Thoracic aorta (tissue), 2 donors: ENCODE data around the gene MBLAC1. TPM values are rescaled to one million over a fixed set of nuclear protein-coding genes. Genes with fewer than 3 reads are reported as not detected.

Experiments used
- ATAC-seq: fragments of 150-250 bp; one replicate; pipeline ENCODE4 v1.8.0; 2017; ENCODE audit warnings: low read depth; ENCODE audit not compliant: insufficient number of reproducible peaks, low FRiP score
- DNase-seq: peaks from one replicate; pipeline ENCODE4 v3.0.0-alpha.2; 2020; ENCODE audit warnings: low spot score
- H3K27ac ChIP-seq, 2 donors: fragments of 200-600 bp; sonication (generic); 1 replicate in 1 of 2; 2 replicates in 1 of 2; pipeline ENCODE4 v1.5.1; 2016; ENCODE audit warnings: mild to moderate bottlenecking in 2 of 2, moderate library complexity in 2 of 2
- H3K27me3 ChIP-seq: fragments of 200-600 bp; sonication (generic); replicated peaks from 2 replicates; pipeline ENCODE4 v1.6.0; 2016; ENCODE audit warnings: mild to moderate bottlenecking; ENCODE audit not compliant: insufficient read depth
- H3K36me3 ChIP-seq: fragments of 200-600 bp; sonication (generic); one replicate; pipeline ENCODE4 v1.5.1; 2016
- H3K4me1 ChIP-seq, 2 donors: fragments of 200-600 bp; sonication (generic); 1 replicate in 1 of 2; 2 replicates in 1 of 2; pipeline versions ENCODE4 v1.5.1 to v1.6.0; 2016; ENCODE audit warnings: low read depth in 2 of 2, mild to moderate bottlenecking in 1 of 2; ENCODE audit not compliant: control insufficient read depth in 1 of 2
- H3K4me3 ChIP-seq: fragments of 200-600 bp; sonication (generic); 2 replicates; pipeline ENCODE4 v1.5.1; 2016; ENCODE audit warnings: mild to moderate bottlenecking
- H3K9me3 ChIP-seq: fragments of 200-600 bp; sonication (generic); 2 replicates; pipeline ENCODE4 v1.5.1; 2016
- CTCF ChIP-seq: fragments of 200-600 bp; sonication (generic); IDR thresholded peaks from one replicate; pipeline ENCODE4 v1.5.1; 2019; ENCODE audit warnings: antibody characterized with exemption
- total RNA-seq, 2 donors: library from RNA; depleted of rRNA; stranded (reverse); fragments of >200 nt; gene quantifications; one replicate each; pipeline versions ENCODE4 v1.1.0 to v1.2.3, GENCODE V29; 2016

Gene MBLAC1
- total RNA-seq, 2 donors from 2014 or later: 1.1 TPM; not detected in 1

- Histone ChIP-seq H3K27ac (peak overlapping the region in 1 of 2 donors; percentile 81), H3K4me1 (peaks cover 12 to 20% of the 10 kb centered on the region in 2 donors), H3K4me3 (no peak overlapping the region), H3K36me3 (peaks cover 40% of the 10 kb centered on the region), H3K9me3 (no peaks in the 10 kb centered on the region), H3K27me3 (no peaks in the 10 kb centered on the region)
- DNase-seq: no peak
- no peak for ATAC-seq
- no peak for TF ChIP-seq CTCF
These were observed 23.6 kb upstream of the MBLAC1 start for GRCh38 chr7:100102950-100103840.

GRCh38 chr7:100105534-100105933 lies 21.2 kb upstream of the MBLAC1 start:
- Histone ChIP-seq H3K36me3 (peaks cover 47% of the 10 kb centered on the region), H3K9me3 (no peaks in the 10 kb centered on the region), H3K27me3 (no peaks in the 10 kb centered on the region), H3K27ac (no peak overlapping the region), H3K4me1 (peaks cover 6 to 8% of the 10 kb centered on the region in 2 donors), H3K4me3 (no peak overlapping the region)
- ATAC-seq (no peak), DNase-seq (no peak)
- TF ChIP-seq CTCF: no peak

- TF ChIP-seq CTCF: no peak
- Histone ChIP-seq H3K27ac (no peak overlapping the region), H3K9me3 (no peaks in the 10 kb centered on the region), H3K4me1 (peaks cover 6 to 8% of the 10 kb centered on the region in 2 donors), H3K36me3 (peaks cover 58% of the 10 kb centered on the region), H3K4me3 (no peak overlapping the region), H3K27me3 (no peaks in the 10 kb centered on the region)
- ATAC-seq (no peak), DNase-seq (no peak)
These were observed 20.1 kb upstream of the MBLAC1 start for GRCh38 chr7:100106633-100107032.

GRCh38 chr7:100107125-100107737 lies 19.5 kb upstream of the MBLAC1 start:
- no peaks in the 10 kb centered on the region for H3K9me3 ChIP-seq
- H3K27ac ChIP-seq: no peak overlapping the region
- peaks cover 4 to 6% of the 10 kb centered on the region in 2 donors for H3K4me1 ChIP-seq
- H3K4me3 ChIP-seq: no peak overlapping the region
- ATAC-seq: no peak
- no peak for DNase-seq
- H3K27me3 ChIP-seq: no peaks in the 10 kb centered on the region
- no peak for TF ChIP-seq CTCF
- H3K36me3 ChIP-seq: peaks cover 64% of the 10 kb centered on the region

GRCh38 chr7:100107890-100108289 lies 18.9 kb upstream of the MBLAC1 start:
- peaks cover 66% of the 10 kb centered on the region for H3K36me3 ChIP-seq

More at GRCh38 chr7:100107890-100108289, 18.9 kb upstream of the MBLAC1 start:
- H3K4me3 ChIP-seq: no peak overlapping the region
- DNase-seq (no peak), ATAC-seq (no peak)
- no peaks in the 10 kb centered on the region for H3K27me3 ChIP-seq
- no peak overlapping the region for H3K27ac ChIP-seq
- TF ChIP-seq CTCF: no peak
- no peaks in the 10 kb centered on the region for H3K4me1 ChIP-seq
- H3K9me3 ChIP-seq: no peaks in the 10 kb centered on the region
